Activated naive CD8-positive, alpha-beta T cell treated with anti-CD3 and anti-CD28 coated beads, Interleukin-2, amount 10 ng/mL, durations not matched to agents 7 days and 5 days (primary cell): ENCODE data around the gene OBP2B. TPM values are rescaled to one million over a fixed set of nuclear protein-coding genes. Genes with fewer than 3 reads are reported as not detected.
"Not testable (repeated sequence)": the region's sequence is repeated elsewhere in the genome, so short reads cannot be mapped to it uniquely, and the experiment has no call there.

ENCODE experiments used
- ATAC-seq: fragments of 150-1000 bp; cut with Tn5 transposase; one replicate; pipeline ENCODE4 v1.10.0; 2021; ENCODE audit warnings: low read depth, moderate library complexity
- POLR2A ChIA-PET: fragments of 350-600 bp; sonication (Branson Sonifier 250); formaldehyde crosslinking; loops from one replicate; lab custom pipeline; 2021; ENCODE audit warnings: antibody characterized with exemption; lab: Charles Lee
- DNase-seq: peaks from one replicate; pipeline ENCODE4 v3.0.0; 2021
- H3K27ac Mint-ChIP-seq: one replicate; pipeline ENCODE4 v1.8.0; 2022; ENCODE audit warnings: mild to moderate bottlenecking, mixed read lengths
- H3K27me3 Mint-ChIP-seq: one replicate; pipeline ENCODE4 v1.8.0; 2022; ENCODE audit warnings: mild to moderate bottlenecking, moderate library complexity, mixed read lengths
- H3K36me3 Mint-ChIP-seq: one replicate; pipeline ENCODE4 v1.8.0; 2021; ENCODE audit warnings: mild to moderate bottlenecking, mixed read lengths
- H3K4me1 Mint-ChIP-seq: one replicate; pipeline ENCODE4 v1.8.0; 2021; ENCODE audit warnings: mixed read lengths
- H3K4me3 Mint-ChIP-seq: one replicate; pipeline ENCODE4 v1.8.0; 2022; ENCODE audit warnings: mild to moderate bottlenecking, moderate library complexity, mixed read lengths
- H3K9me3 Mint-ChIP-seq: one replicate; pipeline ENCODE4 v1.8.0; 2021; ENCODE audit warnings: mixed read lengths
- total RNA-seq, 2 experiments: library from RNA; stranded (reverse); gene quantifications; one replicate each; pipeline ENCODE4 v1.2.3, GENCODE V29; 2021

The OBP2B gene
- total RNA-seq, 2 experiments from 2014 or later: not detected

DNA sequence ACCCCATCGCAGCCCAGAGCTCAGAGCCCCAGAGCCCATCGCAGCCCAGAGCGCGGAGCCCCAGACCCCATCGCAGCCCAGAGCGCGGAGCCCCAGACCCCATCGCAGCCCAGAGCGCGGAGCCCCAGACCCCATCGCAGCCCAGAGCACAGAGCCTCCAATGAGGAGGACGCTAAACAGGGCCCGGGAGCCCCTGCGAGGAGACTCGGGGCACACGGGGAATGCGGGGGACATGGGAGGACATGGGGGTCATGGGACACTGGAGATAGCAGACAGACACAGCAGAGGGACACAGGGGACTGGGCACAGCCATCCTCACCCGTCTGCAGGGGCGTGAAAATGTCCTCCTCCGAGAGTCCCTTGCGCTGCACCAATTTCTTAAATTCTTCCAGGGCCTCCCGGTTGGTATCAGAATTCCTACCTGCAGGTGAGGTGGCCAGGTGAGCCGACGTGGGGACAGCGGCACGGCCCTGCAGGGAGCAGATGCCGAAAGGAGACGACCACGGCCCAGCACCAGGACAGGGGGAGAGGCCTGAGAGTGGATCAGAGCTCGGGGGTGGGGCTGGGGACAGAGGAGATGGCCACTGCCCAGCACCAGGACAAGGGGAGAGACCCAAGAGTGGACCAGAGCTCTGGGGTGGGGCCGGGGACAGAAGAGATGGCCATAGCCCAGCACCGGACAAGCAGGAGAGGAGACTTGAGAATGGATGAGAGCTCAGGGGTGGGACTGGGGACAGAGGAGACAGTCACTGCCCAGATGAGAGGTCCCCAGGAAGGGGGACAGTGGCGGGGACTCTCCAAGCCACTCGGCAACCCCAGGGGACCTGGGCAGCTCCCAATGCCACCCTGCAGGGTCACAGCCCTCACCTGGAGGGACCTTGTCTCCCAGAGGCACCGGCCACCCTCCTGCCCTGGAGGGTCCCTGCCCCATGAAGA, 2.8 kb downstream of the OBP2B start:
- ATAC-seq (no peak), DNase-seq (no peak)
- no peak overlapping the region for H3K27ac Mint-ChIP-seq
- no peaks in the 10 kb centered on the region for H3K4me1 Mint-ChIP-seq
- POLR2A ChIA-PET: no interaction called here
- no peaks in the 10 kb centered on the region for H3K36me3 Mint-ChIP-seq
- peaks cover 2% of the 10 kb centered on the region for H3K27me3 Mint-ChIP-seq
- no peaks in the 10 kb centered on the region for H3K9me3 Mint-ChIP-seq
- no peak overlapping the region for H3K4me3 Mint-ChIP-seq

DNA sequence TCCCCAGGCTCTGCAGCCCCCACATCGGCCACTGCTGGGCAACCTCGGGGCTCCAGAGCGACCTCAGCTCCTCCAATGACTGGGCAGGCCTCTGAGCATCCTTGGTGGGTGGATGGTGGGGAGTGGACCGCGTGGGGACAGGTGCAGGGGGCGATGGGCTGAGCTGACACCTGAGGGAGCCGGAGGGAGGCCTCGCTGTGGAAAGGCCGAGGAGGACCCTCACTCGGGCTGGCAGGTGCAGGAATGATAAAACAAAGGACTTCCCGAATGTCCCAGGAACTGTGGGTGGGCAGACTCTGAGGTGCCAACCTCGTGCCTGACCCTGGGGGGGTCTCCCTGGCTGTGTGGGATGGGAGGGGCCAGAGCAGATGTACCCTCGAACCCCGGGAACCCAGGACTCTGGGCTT, 3.6 kb downstream of the OBP2B start:
- H3K4me3 Mint-ChIP-seq, H3K27me3 Mint-ChIP-seq, H3K27ac Mint-ChIP-seq, POLR2A ChIA-PET, ATAC-seq, H3K4me1 Mint-ChIP-seq, H3K9me3 Mint-ChIP-seq, H3K36me3 Mint-ChIP-seq: not testable (repeated sequence)
- peak; percentile 14 for DNase-seq

DNA sequence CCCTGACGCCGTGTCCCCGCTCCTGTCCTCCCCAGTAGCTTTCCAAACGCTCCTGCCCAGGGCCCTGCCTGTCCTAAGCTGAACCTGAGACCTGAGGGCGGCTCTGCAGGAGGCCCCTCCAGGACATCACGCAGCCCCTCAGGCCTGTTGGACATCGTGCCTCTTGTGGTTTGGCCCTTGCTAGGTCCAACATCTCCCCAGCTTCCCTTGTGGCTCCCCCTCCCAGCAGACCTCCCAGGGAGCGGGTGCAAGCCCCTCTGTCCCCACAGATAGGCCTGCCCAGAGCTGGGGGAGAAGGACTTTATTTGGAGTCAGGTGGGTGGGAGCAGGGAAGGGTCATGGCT, 4.1 kb downstream of the OBP2B start:
- DNase-seq: peak; percentile 20
- H3K27me3 Mint-ChIP-seq: peaks cover 8% of the 10 kb centered on the region
- H3K36me3 Mint-ChIP-seq: no peaks in the 10 kb centered on the region
- H3K27ac Mint-ChIP-seq: no peak overlapping the region
- POLR2A ChIA-PET: no interaction called here
- no peak for ATAC-seq
- H3K9me3 Mint-ChIP-seq: no peaks in the 10 kb centered on the region
- H3K4me3 Mint-ChIP-seq: no peak overlapping the region
- H3K4me1 Mint-ChIP-seq: peaks cover 2% of the 10 kb centered on the region

DNA sequence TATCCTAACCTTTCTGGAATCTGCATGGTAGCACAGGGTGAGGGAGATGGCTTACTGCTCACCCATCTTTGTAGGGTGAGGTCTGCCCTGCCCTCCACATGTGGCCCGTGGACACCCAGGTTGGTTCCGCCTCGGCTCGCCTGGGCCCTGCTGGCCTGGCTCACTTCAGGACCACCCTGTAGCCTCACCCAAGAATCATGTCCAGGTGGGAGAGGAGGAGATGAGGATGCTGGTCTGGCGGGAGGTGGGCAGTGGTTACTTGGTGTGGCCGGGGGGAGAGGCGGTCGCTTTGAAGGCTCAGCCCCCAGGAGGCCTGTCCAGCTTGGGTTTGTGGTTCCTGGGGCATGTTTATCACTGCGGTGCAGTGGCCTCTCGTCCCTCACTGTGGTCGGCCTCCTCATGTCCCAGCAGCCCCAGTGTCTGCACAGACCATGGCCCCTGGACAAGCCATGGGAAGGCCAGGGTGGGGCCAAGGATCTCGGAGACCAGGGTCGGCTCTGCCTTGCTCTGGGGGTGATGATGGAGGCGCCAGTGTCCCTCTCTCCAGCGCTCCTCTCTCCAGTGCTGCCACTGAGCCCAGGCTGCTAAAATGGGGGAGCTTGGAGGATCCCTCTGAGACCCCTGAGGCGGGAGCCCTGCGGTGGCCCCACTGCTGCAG, 4.6 kb downstream of the OBP2B start:
- Mint-ChIP-seq H3K9me3 (no peaks in the 10 kb centered on the region), H3K27me3 (peaks cover 8% of the 10 kb centered on the region), H3K4me3 (no peak overlapping the region), H3K27ac (no peak overlapping the region), H3K36me3 (no peaks in the 10 kb centered on the region), H3K4me1 (peaks cover 2% of the 10 kb centered on the region)
- POLR2A ChIA-PET: no interaction called here
- ATAC-seq (no peak), DNase-seq (no peak)

DNA sequence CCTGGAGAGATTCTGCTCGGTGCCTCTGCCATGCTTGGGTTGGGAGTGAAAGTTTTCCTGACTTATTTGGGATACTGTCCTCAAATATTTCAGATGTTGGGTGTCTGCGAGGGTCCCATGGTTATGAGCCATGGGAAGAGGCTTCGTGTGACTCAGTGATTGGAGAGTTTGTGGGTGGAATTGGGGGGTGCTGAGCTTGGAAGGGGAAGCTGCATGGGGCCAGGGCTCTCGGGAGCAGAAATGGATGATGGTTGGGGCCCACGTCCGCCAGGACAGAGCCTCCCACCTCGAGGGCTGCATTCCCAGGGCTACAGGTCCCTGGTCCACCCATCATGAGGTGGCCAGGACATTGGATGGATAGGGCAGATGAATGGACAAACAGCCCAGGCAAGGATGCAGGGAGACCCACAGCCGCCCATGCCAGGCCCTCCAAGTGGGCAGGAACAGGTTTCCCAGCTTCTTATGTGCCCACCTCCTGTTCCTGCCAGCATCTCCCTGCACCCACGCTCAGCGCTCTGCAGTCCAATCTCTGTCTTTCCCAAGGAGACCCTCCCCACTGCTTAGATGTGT, 5.5 kb downstream of the OBP2B start:
- POLR2A ChIA-PET: no interaction called here
- Mint-ChIP-seq H3K27me3 (peaks cover 12% of the 10 kb centered on the region), H3K27ac (no peak overlapping the region), H3K4me1 (peaks cover 4% of the 10 kb centered on the region), H3K9me3 (no peaks in the 10 kb centered on the region), H3K4me3 (no peak overlapping the region), H3K36me3 (no peaks in the 10 kb centered on the region)
- DNase-seq (no peak), ATAC-seq (no peak)

DNA sequence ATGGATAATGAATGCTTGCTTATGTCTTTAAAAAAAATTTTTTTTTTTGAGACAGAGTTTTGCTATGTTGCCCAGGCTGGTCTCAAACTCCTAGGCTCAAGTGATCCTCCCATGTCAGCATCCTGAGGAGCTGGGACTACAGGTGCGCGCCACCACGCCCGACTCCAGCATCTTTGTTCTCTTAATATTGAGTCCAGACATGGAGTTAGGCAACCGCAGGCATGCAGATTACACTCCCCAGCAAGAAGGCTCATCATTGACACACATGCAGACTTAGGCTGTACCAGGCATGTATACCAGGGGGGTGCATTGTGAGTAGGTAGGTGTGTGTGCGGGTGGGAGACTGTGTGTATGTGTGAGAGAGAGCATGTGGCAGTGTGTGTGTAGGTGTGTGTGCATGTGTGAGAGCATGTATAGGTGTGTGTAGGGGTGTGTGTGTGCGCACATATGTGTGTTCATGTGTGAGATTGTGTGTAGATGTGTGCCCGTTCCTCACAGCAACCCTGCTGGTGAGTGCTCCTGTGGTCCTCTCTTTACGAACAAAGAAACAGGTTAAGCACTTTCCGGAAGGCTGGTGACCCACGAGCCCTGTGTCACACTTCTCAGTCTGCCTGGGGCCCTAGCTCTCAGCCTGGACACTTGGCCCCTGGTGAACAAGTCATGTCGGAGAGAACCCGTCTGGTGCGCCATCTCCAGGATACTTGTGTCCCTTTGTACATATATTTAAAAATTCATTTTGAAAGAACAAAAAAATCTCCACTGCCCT, 6.2 kb downstream of the OBP2B start:
- Mint-ChIP-seq H3K27ac (no peak overlapping the region), H3K4me1 (peaks cover 4% of the 10 kb centered on the region), H3K4me3 (no peak overlapping the region), H3K36me3 (no peaks in the 10 kb centered on the region), H3K27me3 (peaks cover 12% of the 10 kb centered on the region), H3K9me3 (no peaks in the 10 kb centered on the region)
- DNase-seq: no peak
- POLR2A ChIA-PET: no interaction called here
- no peak for ATAC-seq

DNA sequence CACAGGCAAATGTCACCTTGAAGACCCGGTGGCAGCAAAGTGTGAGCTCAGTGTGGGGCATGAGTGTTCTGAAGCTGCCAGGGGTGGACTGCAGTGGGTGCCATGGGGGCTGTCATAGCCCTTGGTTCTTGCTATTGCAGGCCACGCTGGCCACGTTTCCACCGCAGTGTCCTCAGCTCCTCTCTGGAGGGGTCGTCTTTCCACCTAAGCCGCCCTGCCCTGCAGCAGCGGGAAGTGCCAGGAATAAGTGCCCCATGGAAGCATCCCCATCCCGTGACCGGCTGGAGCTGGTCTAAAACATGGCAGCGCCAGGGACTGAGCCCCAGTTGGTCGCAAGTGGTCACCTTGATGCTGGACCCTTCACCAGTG, 6.9 kb downstream of the OBP2B start:
- POLR2A ChIA-PET: no interaction called here
- ATAC-seq (no peak), DNase-seq (no peak)
- H3K4me1 Mint-ChIP-seq: peaks cover 4% of the 10 kb centered on the region
- no peak overlapping the region for H3K27ac Mint-ChIP-seq
- peaks cover 15% of the 10 kb centered on the region for H3K27me3 Mint-ChIP-seq
- no peak overlapping the region for H3K4me3 Mint-ChIP-seq
- H3K9me3 Mint-ChIP-seq: no peaks in the 10 kb centered on the region
- no peaks in the 10 kb centered on the region for H3K36me3 Mint-ChIP-seq

DNA sequence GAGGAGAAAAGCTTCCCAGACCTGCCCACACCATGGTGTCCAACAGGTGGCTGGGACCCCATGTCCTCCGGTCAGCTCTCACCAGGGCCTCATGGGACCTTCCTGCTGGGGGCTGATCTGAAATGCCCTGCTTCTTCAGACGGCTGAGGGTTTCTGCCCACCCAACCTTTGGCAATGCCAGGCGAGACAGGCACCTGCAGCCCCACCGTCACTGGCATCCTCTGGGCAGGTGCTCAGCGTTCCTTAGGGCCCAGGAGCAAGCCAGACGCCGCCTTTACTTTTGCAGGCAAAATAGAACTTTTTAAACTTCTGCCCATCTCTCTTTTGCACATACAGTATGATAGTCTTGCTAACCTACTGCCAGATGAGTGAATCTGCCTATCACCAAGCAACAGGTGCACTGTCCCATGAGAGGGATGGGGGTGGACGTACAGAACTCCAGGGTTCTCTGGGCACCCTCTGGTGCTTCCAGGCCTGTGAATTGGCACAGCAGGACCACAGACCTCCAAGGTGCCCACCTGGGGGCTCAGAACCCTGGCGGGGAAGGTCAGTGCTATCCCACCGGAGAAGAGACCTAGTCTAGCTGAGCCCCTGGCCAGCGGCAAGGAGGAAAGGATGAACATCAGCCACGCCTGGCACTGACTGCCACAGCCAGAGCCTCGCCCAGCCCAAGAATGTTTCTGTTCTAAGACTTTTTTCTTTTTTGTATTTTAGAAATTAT, 7.5 kb downstream of the OBP2B start:
- peaks cover 4% of the 10 kb centered on the region for H3K4me1 Mint-ChIP-seq
- POLR2A ChIA-PET: no interaction called here
- no peak overlapping the region for H3K27ac Mint-ChIP-seq
- no peaks in the 10 kb centered on the region for H3K36me3 Mint-ChIP-seq
- peaks cover 15% of the 10 kb centered on the region for H3K27me3 Mint-ChIP-seq
- DNase-seq: no peak
- no peak overlapping the region for H3K4me3 Mint-ChIP-seq
- H3K9me3 Mint-ChIP-seq: no peaks in the 10 kb centered on the region
- no peak for ATAC-seq

DNA sequence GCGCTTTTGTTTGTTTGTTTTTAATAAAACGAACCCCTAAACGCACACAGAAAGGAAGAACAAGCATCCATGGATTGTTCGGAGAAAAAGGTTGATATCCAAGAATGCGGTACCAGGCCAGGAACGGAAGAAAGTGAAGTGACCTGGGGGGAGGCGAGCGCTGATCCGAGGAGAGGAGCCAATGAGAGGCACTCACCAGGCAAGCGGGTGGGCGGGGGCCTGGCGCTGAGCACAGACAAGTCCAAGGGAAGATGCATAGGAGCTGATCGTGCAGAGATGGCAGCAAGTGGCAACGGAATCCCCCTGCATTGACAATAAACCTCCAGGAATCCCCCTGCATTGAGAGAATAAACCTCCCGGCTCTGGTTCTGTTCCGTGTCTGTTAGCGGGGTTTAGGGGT, 8.4 kb downstream of the OBP2B start:
- Mint-ChIP-seq H3K9me3 (no peaks in the 10 kb centered on the region), H3K27me3 (peaks cover 15% of the 10 kb centered on the region)
- POLR2A ChIA-PET: no interaction called here

DNA sequence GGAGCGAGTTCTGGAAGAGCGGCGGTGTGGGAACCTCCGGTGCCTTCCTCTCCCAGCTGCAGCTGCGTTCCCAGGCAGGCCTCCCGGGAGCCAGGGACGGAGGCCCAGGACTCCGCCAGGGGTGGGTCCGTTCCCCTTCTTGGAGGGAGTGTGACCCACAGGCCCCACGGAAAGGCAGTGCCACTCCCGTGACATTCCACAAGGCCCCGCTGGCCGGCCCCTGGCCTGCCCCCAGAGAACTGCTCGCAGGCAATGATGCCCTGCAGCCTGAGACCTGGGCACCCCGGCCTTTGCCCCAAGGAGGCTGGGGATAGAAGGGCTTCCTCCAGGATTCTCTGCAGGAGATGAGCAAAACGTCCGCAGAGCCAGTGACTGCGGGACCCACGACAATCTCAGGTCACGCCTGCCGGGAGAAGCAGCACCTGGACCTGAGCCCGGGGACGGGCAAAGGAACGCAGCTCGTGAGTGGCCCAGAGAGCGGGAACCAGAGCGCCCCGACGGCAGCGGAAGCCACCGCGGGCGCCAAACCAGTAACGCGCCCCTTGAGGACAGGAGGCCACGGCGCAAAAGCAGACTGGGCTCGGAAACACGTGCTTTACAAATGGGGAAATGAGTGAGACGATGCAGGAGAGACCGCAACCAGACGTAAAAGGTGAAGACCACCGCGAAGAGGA, 9.3 kb downstream of the OBP2B start:
- peak overlapping the region; percentile 78 for H3K4me3 Mint-ChIP-seq
- H3K27ac Mint-ChIP-seq: peak overlapping the region; percentile 38
- POLR2A ChIA-PET: no interaction called here
- H3K9me3 Mint-ChIP-seq: no peaks in the 10 kb centered on the region
- peak; percentile 52 for DNase-seq
- no peaks in the 10 kb centered on the region for H3K36me3 Mint-ChIP-seq
- peaks cover 4% of the 10 kb centered on the region for H3K4me1 Mint-ChIP-seq
- H3K27me3 Mint-ChIP-seq: peaks cover 15% of the 10 kb centered on the region
- peak; percentile 71 for ATAC-seq

More for the DNA sequence above, 8.4 kb downstream of the OBP2B start:
- no peak overlapping the region for H3K4me3 Mint-ChIP-seq
- peaks cover 4% of the 10 kb centered on the region for H3K4me1 Mint-ChIP-seq
- ATAC-seq (no peak), DNase-seq (no peak)
- H3K27ac Mint-ChIP-seq: no peak overlapping the region
- no peaks in the 10 kb centered on the region for H3K36me3 Mint-ChIP-seq

DNA sequence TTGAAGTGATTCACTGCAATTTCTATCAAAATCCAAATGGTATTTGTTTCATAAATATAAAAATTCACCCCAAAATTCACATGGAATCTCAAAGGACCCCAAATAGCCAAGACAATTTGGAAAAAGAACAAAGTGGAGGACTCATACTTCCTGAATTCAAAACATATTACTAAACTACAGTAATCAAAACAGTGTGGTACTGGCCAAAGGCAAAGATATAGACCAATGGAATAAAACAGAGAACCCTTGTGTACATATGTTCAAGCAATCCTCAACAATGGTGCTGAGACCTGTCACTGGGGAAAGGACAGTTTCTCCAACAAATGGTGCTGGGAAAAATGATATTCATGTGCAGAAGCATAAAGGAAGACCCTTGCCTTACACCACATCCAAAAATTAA, 14.0 kb downstream of the OBP2B start:
- no peak for ATAC-seq
- Mint-ChIP-seq H3K27me3 (peaks cover 20% of the 10 kb centered on the region), H3K36me3 (no peaks in the 10 kb centered on the region), H3K4me1 (peaks cover 2% of the 10 kb centered on the region), H3K27ac (no peak overlapping the region), H3K4me3 (no peak overlapping the region), H3K9me3 (no peaks in the 10 kb centered on the region)
- POLR2A ChIA-PET: no interaction called here
- no peak for DNase-seq

DNA sequence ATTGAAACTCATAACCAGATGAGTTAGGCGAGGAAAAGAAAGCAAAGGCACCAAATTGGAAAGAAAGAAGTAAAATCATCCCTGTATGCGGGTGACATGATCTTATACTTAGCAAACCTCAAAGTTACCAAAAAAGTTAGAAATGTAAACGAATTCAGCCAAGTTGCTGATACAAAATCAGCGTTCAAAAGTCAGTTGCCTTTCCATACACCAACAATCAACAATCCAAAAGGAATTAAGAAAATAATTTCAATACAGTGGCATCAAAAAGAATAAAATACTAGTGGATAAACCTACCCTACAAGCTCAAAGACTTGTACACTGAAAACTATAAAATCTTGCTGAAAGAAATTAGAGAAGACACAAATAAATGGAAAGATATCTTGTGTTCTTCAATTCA, 14.5 kb downstream of the OBP2B start:
- Mint-ChIP-seq H3K9me3 (no peaks in the 10 kb centered on the region), H3K27ac (no peak overlapping the region), H3K27me3 (peaks cover 20% of the 10 kb centered on the region), H3K36me3 (no peaks in the 10 kb centered on the region), H3K4me1 (peaks cover 2% of the 10 kb centered on the region), H3K4me3 (no peak overlapping the region)
- no peak for ATAC-seq
- DNase-seq: no peak
- POLR2A ChIA-PET: no interaction called here
